ENCODE measurements around the gene NFASC.

The NFASC gene

GRCh38 chr1:204836856-204837255, 33.8 kb upstream of the NFASC start:
- no peaks in the 10 kb centered on the region for H3K9me3 ChIP-seq (ENCODE audit: control insufficient read depth, low read depth, low read length)
- H3K4me1 ChIP-seq (ENCODE audit: control insufficient read depth, low read depth, low read length) = peaks cover 10% of the 10 kb centered on the region
- no peak overlapping the region for H3K27ac ChIP-seq (ENCODE audit: low read length)
- no peaks in the 10 kb centered on the region for H3K36me3 ChIP-seq (ENCODE audit: control insufficient read depth, low read depth, low read length)
- H3K9ac ChIP-seq (ENCODE audit: low read length) = no peak overlapping the region
- H3K27me3 ChIP-seq (ENCODE audit: control insufficient read depth, insufficient read depth, low read length) = no peaks in the 10 kb centered on the region
- no peak overlapping the region for H3K4me3 ChIP-seq (ENCODE audit: low read length)

GRCh38 chr1:204837440-204838084, 33.1 kb upstream of the NFASC start:
- Histone ChIP-seq H3K27me3 (ENCODE audit: control insufficient read depth, insufficient read depth, low read length) (no peaks in the 10 kb centered on the region), H3K36me3 (ENCODE audit: control insufficient read depth, low read depth, low read length) (no peaks in the 10 kb centered on the region), H3K9ac (ENCODE audit: low read length) (no peak overlapping the region), H3K27ac (ENCODE audit: low read length) (no peak overlapping the region), H3K4me1 (ENCODE audit: control insufficient read depth, low read depth, low read length) (peaks cover 10% of the 10 kb centered on the region), H3K4me3 (ENCODE audit: low read length) (no peak overlapping the region), H3K9me3 (ENCODE audit: control insufficient read depth, low read depth, low read length) (no peaks in the 10 kb centered on the region)

- no peak overlapping the region for H3K4me3 ChIP-seq (ENCODE audit: low read length)
- no peaks in the 10 kb centered on the region for H3K36me3 ChIP-seq (ENCODE audit: control insufficient read depth, low read depth, low read length)
- no peaks in the 10 kb centered on the region for H3K27me3 ChIP-seq (ENCODE audit: control insufficient read depth, insufficient read depth, low read length)
- no peak overlapping the region for H3K9ac ChIP-seq (ENCODE audit: low read length)
- no peaks in the 10 kb centered on the region for H3K9me3 ChIP-seq (ENCODE audit: control insufficient read depth, low read depth, low read length)
- H3K27ac ChIP-seq (ENCODE audit: low read length) = no peak overlapping the region
- peaks cover 3% of the 10 kb centered on the region for H3K4me1 ChIP-seq (ENCODE audit: control insufficient read depth, low read depth, low read length)
Observed at GRCh38 chr1:204841316-204841715, 29.3 kb upstream of the NFASC start.

GRCh38 chr1:204841798-204842197, 28.9 kb upstream of the NFASC start:
- Histone ChIP-seq H3K27ac (ENCODE audit: low read length) (no peak overlapping the region), H3K4me1 (ENCODE audit: control insufficient read depth, low read depth, low read length) (peaks cover 3% of the 10 kb centered on the region), H3K9ac (ENCODE audit: low read length) (no peak overlapping the region), H3K36me3 (ENCODE audit: control insufficient read depth, low read depth, low read length) (no peaks in the 10 kb centered on the region), H3K4me3 (ENCODE audit: low read length) (no peak overlapping the region), H3K27me3 (ENCODE audit: control insufficient read depth, insufficient read depth, low read length) (no peaks in the 10 kb centered on the region), H3K9me3 (ENCODE audit: control insufficient read depth, low read depth, low read length) (no peaks in the 10 kb centered on the region)

GRCh38 chr1:204842369-204842768, 28.3 kb upstream of the NFASC start:
- Histone ChIP-seq H3K4me1 (ENCODE audit: control insufficient read depth, low read depth, low read length) (peaks cover 3% of the 10 kb centered on the region), H3K36me3 (ENCODE audit: control insufficient read depth, low read depth, low read length) (no peaks in the 10 kb centered on the region), H3K9me3 (ENCODE audit: control insufficient read depth, low read depth, low read length) (no peaks in the 10 kb centered on the region), H3K9ac (ENCODE audit: low read length) (no peak overlapping the region), H3K4me3 (ENCODE audit: low read length) (no peak overlapping the region), H3K27ac (ENCODE audit: low read length) (no peak overlapping the region), H3K27me3 (ENCODE audit: control insufficient read depth, insufficient read depth, low read length) (no peaks in the 10 kb centered on the region)

GRCh38 chr1:204842892-204843291, 27.8 kb upstream of the NFASC start:
- Histone ChIP-seq H3K36me3 (ENCODE audit: control insufficient read depth, low read depth, low read length) (no peaks in the 10 kb centered on the region), H3K9me3 (ENCODE audit: control insufficient read depth, low read depth, low read length) (no peaks in the 10 kb centered on the region), H3K4me3 (ENCODE audit: low read length) (no peak overlapping the region), H3K9ac (ENCODE audit: low read length) (no peak overlapping the region), H3K27ac (ENCODE audit: low read length) (no peak overlapping the region), H3K27me3 (ENCODE audit: control insufficient read depth, insufficient read depth, low read length) (no peaks in the 10 kb centered on the region), H3K4me1 (ENCODE audit: control insufficient read depth, low read depth, low read length) (peaks cover 3% of the 10 kb centered on the region)

- Histone ChIP-seq H3K36me3 (ENCODE audit: control insufficient read depth, low read depth, low read length) (no peaks in the 10 kb centered on the region), H3K27me3 (ENCODE audit: control insufficient read depth, insufficient read depth, low read length) (no peaks in the 10 kb centered on the region), H3K4me3 (ENCODE audit: low read length) (no peak overlapping the region), H3K9me3 (ENCODE audit: control insufficient read depth, low read depth, low read length) (no peaks in the 10 kb centered on the region), H3K4me1 (ENCODE audit: control insufficient read depth, low read depth, low read length) (peaks cover 3% of the 10 kb centered on the region), H3K9ac (ENCODE audit: low read length) (no peak overlapping the region), H3K27ac (ENCODE audit: low read length) (no peak overlapping the region)
Observed at GRCh38 chr1:204846546-204846945, 24.1 kb upstream of the NFASC start.

- Histone ChIP-seq H3K4me3 (ENCODE audit: low read length) (no peak overlapping the region), H3K36me3 (ENCODE audit: control insufficient read depth, low read depth, low read length) (no peaks in the 10 kb centered on the region), H3K27ac (ENCODE audit: low read length) (no peak overlapping the region), H3K27me3 (ENCODE audit: control insufficient read depth, insufficient read depth, low read length) (no peaks in the 10 kb centered on the region), H3K4me1 (ENCODE audit: control insufficient read depth, low read depth, low read length) (peaks cover 3% of the 10 kb centered on the region), H3K9me3 (ENCODE audit: control insufficient read depth, low read depth, low read length) (no peaks in the 10 kb centered on the region), H3K9ac (ENCODE audit: low read length) (no peak overlapping the region)
Observed at GRCh38 chr1:204848579-204848978, 22.1 kb upstream of the NFASC start.

- no peak overlapping the region for H3K9ac ChIP-seq (ENCODE audit: low read length)
- no peak overlapping the region for H3K27ac ChIP-seq (ENCODE audit: low read length)
- no peaks in the 10 kb centered on the region for H3K36me3 ChIP-seq (ENCODE audit: control insufficient read depth, low read depth, low read length)
- H3K4me3 ChIP-seq (ENCODE audit: low read length) = no peak overlapping the region
- no peaks in the 10 kb centered on the region for H3K9me3 ChIP-seq (ENCODE audit: control insufficient read depth, low read depth, low read length)
- H3K27me3 ChIP-seq (ENCODE audit: control insufficient read depth, insufficient read depth, low read length) = no peaks in the 10 kb centered on the region
- H3K4me1 ChIP-seq (ENCODE audit: control insufficient read depth, low read depth, low read length) = no peaks in the 10 kb centered on the region
Observed at GRCh38 chr1:204852854-204853253, 17.8 kb upstream of the NFASC start.

GRCh38 chr1:204853436-204853835, 17.2 kb upstream of the NFASC start:
- Histone ChIP-seq H3K36me3 (ENCODE audit: control insufficient read depth, low read depth, low read length) (no peaks in the 10 kb centered on the region), H3K4me1 (ENCODE audit: control insufficient read depth, low read depth, low read length) (peaks cover 2% of the 10 kb centered on the region), H3K27me3 (ENCODE audit: control insufficient read depth, insufficient read depth, low read length) (no peaks in the 10 kb centered on the region), H3K27ac (ENCODE audit: low read length) (no peak overlapping the region), H3K4me3 (ENCODE audit: low read length) (no peak overlapping the region), H3K9me3 (ENCODE audit: control insufficient read depth, low read depth, low read length) (no peaks in the 10 kb centered on the region), H3K9ac (ENCODE audit: low read length) (no peak overlapping the region)

GRCh38 chr1:204854286-204854685, 16.4 kb upstream of the NFASC start:
- no peaks in the 10 kb centered on the region for H3K27me3 ChIP-seq (ENCODE audit: control insufficient read depth, insufficient read depth, low read length)
- no peaks in the 10 kb centered on the region for H3K36me3 ChIP-seq (ENCODE audit: control insufficient read depth, low read depth, low read length)
- H3K4me3 ChIP-seq (ENCODE audit: low read length) = no peak overlapping the region
- no peaks in the 10 kb centered on the region for H3K9me3 ChIP-seq (ENCODE audit: control insufficient read depth, low read depth, low read length)
- peaks cover 7% of the 10 kb centered on the region for H3K4me1 ChIP-seq (ENCODE audit: control insufficient read depth, low read depth, low read length)
- no peak overlapping the region for H3K9ac ChIP-seq (ENCODE audit: low read length)
- no peak overlapping the region for H3K27ac ChIP-seq (ENCODE audit: low read length)

- no peak overlapping the region for H3K9ac ChIP-seq (ENCODE audit: low read length)
- no peak overlapping the region for H3K4me3 ChIP-seq (ENCODE audit: low read length)
- H3K27ac ChIP-seq (ENCODE audit: low read length) = no peak overlapping the region
- H3K9me3 ChIP-seq (ENCODE audit: control insufficient read depth, low read depth, low read length) = no peaks in the 10 kb centered on the region
- no peaks in the 10 kb centered on the region for H3K36me3 ChIP-seq (ENCODE audit: control insufficient read depth, low read depth, low read length)
- no peaks in the 10 kb centered on the region for H3K27me3 ChIP-seq (ENCODE audit: control insufficient read depth, insufficient read depth, low read length)
- peaks cover 7% of the 10 kb centered on the region for H3K4me1 ChIP-seq (ENCODE audit: control insufficient read depth, low read depth, low read length)
Observed at GRCh38 chr1:204858363-204858821, 12.3 kb upstream of the NFASC start.
